ENCODE results near the gene GNRHR.

- TF ChIP-seq POLR2AphosphoS5 (IDR thresholded peaks at IDR 0.05; ENCODE audit: borderline replicate concordance, low read depth, low read length): no peak
- no peak for TF ChIP-seq EZH2 (IDR thresholded peaks at IDR 0.05)
- no peak for TF ChIP-seq FOXP2 (optimal IDR thresholded peaks at IDR 0.05; ENCODE audit: control extremely low read depth, extremely low read length, insufficient read depth)
Observed at GRCh38 chr4:67743194-67743593, 11.0 kb downstream of the GNRHR start.
